Measurements from ENCODE around the gene AKT2. TPM values are rescaled to one million over a fixed set of nuclear protein-coding genes. Genes with fewer than 3 reads are reported as not detected.

Gene AKT2
- total RNA-seq, 1 experiment from 2014 or later: 141 TPM

DNA sequence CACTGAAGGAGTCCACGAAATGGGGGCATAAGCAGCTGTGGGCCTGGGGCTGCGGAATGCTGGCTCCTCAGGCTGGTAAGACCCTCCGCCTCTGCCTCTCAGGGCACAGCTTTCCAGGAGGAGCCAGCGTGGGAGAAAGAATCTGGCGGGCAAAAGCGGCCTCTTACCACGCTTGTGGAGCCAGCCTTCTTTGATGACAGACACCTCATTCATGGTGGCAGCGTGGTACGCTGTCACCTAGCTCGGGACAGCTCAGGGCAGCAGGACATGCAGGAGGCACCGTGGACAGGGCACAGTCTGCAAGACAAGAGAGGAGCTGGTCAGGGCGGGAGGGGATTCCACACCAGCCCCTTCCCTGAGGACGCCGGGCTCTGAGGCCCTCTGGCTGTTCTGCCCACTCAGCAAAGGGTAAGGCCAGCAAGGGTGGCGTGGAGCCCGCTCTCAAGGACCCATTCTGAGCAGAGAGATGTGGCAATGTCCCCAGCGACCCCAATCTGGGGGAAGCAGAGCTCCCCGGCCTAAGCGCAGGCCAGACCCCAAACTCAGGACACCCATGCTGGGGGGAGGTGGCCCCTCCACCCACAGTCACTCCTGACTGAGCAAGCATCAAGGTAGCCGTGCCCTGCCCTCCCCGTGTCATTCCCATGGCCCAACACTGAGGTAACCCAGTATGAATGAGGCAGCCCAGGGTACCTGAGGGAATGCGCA, 19.9 kb downstream of the AKT2 start:
- no peak for ATAC-seq
- no peak overlapping the region for H2AFZ ChIP-seq (ENCODE audit: low read depth, low read length, poor library complexity, severe bottlenecking)
- ChIA-PET CTCF (interaction anchor here (1.2 kb wide), 1 partner anchor 28 kb away, joined by 3 read pairs; no protein-coding TSS in a partner anchor), RAD21 (ENCODE audit: low non-redundant PET in 1 of 2, low total read pairs in 2 of 2, uncharacterized antibody in 2 of 2, unreplicated experiment in 2 of 2) (no interaction called here), POLR2A (no interaction called here)
- DNase-seq (ENCODE audit: low read depth, low spot score): no peak
- H3K4me3 ChIP-seq (replicated peaks in 1 of 2; ENCODE audit: low read depth in 1 of 2, low read length in 2 of 2): no peak overlapping the region
- H3K79me2 ChIP-seq (ENCODE audit: insufficient read depth, low read length): peaks cover 40% of the 10 kb centered on the region; the same call in 1 of the 2 replicates
- H4K20me1 ChIP-seq (ENCODE audit: insufficient read depth): no peaks in the 10 kb centered on the region
- no peaks in the 10 kb centered on the region for H3K9me2 ChIP-seq (ENCODE audit: insufficient read depth)
- intact Hi-C loops (cut with micrococcal nuclease): no loop called here
- H3K36me3 ChIP-seq (ENCODE audit: control insufficient read depth in 1 of 2, insufficient read depth in 2 of 2, low read length in 2 of 2): peaks cover 0 to 15% of the 10 kb centered on the region in 2 experiments; a peak in 2 of 4 replicates
- no peaks in the 10 kb centered on the region for H3K27me3 ChIP-seq (ENCODE audit: insufficient read depth, low read length)
- TF ChIP-seq YY1 (IDR thresholded peaks at IDR 0.05; ENCODE audit: extremely low read depth, insufficient replicate concordance, low read depth, low read length): no peak
- no peak for TF ChIP-seq FOSL1 (IDR thresholded peaks at IDR 0.05; ENCODE audit: low read depth)
- TF ChIP-seq POLR2AphosphoS5 (IDR thresholded peaks at IDR 0.05; ENCODE audit: low read depth, low read length): no peak
- TF ChIP-seq RAD21 (IDR thresholded peaks at IDR 0.05; ENCODE audit: low read depth): no peak
- no peak for TF ChIP-seq EZH2 (IDR thresholded peaks at IDR 0.05)
- TF ChIP-seq ZFX (IDR thresholded peaks at IDR 0.05): no peak
- TF ChIP-seq REST (IDR thresholded peaks at IDR 0.05; ENCODE audit: low read depth): no peak
- no peak for TF ChIP-seq TCF7L2 (IDR thresholded peaks at IDR 0.05; ENCODE audit: borderline replicate concordance, extremely low read depth, insufficient read depth, insufficient read length)
- TF ChIP-seq, protein P1, sequence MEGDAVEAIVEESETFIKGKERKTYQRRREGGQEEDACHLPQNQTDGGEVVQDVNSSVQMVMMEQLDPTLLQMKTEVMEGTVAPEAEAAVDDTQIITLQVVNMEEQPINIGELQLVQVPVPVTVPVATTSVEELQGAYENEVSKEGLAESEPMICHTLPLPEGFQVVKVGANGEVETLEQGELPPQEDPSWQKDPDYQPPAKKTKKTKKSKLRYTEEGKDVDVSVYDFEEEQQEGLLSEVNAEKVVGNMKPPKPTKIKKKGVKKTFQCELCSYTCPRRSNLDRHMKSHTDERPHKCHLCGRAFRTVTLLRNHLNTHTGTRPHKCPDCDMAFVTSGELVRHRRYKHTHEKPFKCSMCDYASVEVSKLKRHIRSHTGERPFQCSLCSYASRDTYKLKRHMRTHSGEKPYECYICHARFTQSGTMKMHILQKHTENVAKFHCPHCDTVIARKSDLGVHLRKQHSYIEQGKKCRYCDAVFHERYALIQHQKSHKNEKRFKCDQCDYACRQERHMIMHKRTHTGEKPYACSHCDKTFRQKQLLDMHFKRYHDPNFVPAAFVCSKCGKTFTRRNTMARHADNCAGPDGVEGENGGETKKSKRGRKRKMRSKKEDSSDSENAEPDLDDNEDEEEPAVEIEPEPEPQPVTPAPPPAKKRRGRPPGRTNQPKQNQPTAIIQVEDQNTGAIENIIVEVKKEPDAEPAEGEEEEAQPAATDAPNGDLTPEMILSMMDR (IDR thresholded peaks at IDR 0.05 in 2 of 3, conservative IDR thresholded peaks at IDR 0.05 in 1 of 3; ENCODE audit: borderline replicate concordance in 1 of 3, insufficient read depth in 1 of 3, low read depth in 2 of 3, low read length in 2 of 3): no peak
- TF ChIP-seq ZNF274 (IDR thresholded peaks at IDR 0.05; ENCODE audit: low read depth, low read length): no peak
- H3K4me1 ChIP-seq (ENCODE audit: control insufficient read depth in 1 of 2, insufficient read depth in 2 of 2, low read length in 2 of 2): no peaks in the 10 kb centered on the region
- no peak overlapping the region for H3K27ac ChIP-seq (ENCODE audit: low read depth, low read length)
- H3K9ac ChIP-seq (ENCODE audit: low read length): no peak overlapping the region
- no peaks in the 10 kb centered on the region for H3K9me3 ChIP-seq (ENCODE audit: control insufficient read depth in 1 of 2, insufficient read depth in 1 of 2, low read depth in 1 of 2, low read length in 2 of 2)
- no TSS peak for BruUV-seq (replicated peaks)
- no peak overlapping the region for H3K4me2 ChIP-seq (ENCODE audit: low read length)
